ENCODE measurements around the gene ULK4.
"Not testable (repeated sequence)": the region's sequence is repeated elsewhere in the genome, so short reads cannot be mapped to it uniquely, and the experiment has no call there.

The ULK4 gene

DNA sequence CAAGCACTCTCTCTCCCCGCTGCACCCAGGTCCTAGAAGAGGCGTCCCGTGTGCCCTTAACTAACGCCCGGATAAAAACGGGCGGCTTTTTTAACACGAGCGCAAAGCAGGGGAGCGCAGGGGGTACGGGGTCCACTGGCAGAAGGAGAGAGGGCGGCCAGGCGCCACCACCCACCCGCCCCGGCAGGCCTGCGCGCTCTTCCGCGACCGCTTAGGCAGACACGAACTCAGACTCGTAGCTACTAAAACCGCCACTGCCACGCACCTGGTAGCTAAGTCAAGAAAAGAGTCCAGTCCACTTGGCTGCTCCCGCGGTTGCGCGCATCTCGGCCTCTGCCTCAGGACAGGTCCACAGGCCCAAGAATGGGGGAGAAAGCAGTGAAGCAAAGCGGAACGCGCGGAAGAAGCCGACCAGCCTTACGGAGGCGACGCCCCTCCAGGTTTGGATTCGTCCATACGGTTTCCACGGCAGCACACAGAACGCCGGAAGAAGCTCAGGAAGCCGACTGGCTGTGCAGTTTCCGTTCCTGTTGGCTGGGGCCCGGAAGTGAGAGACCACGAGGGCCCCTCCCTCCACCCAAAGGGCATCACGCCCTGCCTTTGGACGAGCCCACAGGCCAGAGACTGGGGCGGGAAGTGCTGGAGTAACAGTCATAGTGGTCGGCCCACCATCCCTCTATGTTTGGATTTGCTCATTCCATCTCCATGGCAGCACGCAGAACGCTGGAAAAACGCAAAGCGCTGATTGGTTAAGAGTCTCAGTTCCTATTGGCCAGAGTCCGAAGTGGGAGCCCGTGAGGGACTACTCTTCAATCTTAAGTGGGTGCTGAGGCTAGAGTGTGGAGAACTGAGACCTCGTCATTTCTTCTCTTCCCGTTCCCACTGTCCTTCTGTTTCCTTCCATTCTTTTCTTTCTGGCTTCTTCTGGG, at the start of gene ULK4:
Gene ULK4, minus strand, starts transcription at position 353 of the 929 bp plus-strand sequence. CDS start 7,344 bp downstream, outside the sequence.
- peak; percentile 99 for DNase-seq

DNA sequence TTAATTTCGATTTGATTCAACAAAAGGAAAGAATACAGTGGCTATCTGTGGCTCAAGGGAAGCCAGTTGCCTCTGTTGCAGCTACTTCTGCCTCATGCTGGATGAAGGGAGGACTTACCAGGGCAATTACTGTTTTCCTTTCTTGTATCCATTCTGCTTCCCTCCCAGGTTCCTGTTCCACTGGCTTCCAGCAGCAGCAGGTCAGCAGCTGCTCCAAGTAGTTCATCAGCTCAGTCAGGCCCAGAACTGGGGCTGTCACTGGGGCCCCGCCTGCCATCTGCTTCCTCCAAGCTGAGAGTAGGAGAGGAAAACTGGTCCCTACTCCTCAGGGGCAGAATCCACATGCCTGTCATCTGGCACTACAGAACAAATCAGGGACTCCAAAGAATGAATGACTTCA, 48.6 kb upstream of the ULK4 start:
- DNase-seq: no peak

DNA sequence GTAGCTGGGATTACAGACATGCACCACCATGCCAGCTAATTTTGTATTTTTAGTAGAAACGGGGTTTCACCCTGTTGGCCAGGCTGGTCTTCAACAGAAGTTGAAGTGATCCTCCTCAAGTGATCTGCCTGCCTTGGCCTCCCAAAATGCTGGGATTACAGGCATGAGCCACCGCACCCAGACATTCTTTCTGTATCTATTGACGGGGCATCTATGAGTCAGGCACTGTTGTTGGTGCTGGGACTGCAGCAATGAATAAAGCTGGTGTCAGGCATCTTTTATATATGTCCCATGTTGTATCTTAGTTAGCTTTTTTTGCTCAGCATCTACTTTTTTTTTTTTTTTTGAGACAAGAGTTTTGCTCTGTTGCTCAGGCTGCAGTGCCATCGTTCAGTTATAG, 47.6 kb upstream of the ULK4 start:
- DNase-seq: no peak

DNA sequence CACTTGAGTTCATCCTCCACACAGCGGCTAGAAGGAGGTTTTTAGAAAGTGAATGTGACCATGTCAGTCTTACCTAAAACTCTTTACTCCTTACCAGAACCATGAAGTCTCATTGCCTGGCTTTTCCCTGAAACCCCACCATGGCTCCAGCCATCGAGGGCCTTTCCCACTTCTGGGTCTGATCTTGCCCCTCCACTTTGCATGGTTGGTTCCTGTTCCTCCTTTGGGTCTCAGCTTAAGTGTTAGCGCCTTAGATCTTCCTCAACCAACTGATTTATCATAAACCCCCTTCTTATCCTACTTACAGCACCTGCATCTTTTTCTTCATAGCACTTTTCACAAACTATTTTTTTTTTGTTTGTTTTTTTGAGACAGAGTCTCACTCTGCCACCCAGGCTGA, 45.9 kb upstream of the ULK4 start:
- DNase-seq: no peak

DNA sequence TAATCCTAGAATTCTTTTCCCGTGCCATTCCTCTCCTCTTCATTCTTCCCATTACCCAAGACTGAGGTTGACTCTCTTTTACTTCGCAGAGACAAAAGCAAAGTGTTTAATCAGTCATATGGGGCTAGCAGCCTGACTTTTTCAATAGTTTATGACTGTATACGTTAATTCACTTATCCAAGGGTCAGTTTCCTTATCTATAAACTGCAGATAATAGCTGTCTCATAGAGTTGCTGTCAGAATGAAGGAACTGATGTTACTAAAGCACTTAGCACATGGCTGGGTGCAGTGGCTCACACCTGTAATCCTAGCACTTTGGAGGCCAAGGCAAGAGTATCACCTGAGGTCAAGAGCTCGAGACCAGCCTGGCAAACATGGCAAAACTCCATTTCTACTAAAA, 43.5 kb upstream of the ULK4 start:
- peak; percentile 65 for DNase-seq

DNA sequence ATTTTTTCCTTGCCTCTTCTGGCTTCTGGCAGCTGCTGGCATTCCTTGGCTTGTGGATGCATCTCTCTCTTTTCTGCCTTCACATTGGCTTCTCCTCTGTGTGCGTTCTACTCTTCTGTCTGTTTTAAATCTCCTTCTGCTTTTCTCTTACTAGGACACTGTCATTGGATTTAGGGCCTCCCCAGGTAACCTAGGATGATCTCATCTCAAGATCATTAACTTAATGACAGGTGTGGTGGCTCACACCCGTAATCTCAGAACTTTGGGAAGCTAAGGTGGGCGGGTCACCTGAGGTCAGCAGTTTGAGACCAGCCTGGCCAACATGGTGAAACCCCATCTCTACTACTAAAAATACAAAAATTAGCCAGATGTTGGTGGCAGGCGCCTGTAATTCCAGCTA, 40.9 kb upstream of the ULK4 start:
- DNase-seq: no peak

DNA sequence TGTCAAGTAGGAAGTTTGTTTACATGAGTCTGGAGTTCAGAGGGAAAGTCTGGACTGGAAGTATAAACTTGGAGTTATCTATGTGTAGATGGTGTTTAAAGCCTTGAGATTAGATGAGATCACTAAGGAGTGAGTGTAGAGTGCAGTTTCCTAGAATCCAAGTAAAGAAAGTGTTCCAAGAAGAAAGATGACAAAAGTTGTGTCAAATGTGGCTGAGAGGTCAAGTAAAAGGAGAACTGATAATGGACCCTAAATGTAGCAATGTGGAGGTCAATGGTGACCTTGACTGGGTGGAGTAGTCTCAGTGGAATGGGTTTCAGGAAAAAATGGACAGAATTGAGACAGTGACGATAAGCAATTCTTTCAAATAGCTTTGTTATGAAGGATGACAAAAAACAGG, 39.9 kb upstream of the ULK4 start:
- no peak for DNase-seq

DNA sequence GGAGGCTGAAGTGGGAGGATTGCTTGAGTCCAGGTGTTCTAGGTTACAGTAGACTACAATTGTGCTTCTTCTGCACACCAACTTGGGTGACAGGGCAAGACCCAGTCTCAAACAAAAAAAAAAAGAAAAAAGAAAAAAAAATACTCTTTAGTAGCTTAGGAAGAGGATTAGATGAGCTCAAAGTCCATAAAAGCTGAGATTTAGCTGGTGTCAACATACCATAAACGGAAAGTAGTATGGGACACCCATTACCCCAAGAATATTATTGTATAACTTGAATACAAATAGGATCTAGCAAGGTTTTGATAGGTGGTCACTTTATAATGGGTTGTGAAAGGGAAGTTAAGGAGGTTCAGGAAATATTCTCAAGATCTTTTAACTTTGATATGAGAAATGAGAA, 38.0 kb upstream of the ULK4 start:
- DNase-seq: no peak

DNA sequence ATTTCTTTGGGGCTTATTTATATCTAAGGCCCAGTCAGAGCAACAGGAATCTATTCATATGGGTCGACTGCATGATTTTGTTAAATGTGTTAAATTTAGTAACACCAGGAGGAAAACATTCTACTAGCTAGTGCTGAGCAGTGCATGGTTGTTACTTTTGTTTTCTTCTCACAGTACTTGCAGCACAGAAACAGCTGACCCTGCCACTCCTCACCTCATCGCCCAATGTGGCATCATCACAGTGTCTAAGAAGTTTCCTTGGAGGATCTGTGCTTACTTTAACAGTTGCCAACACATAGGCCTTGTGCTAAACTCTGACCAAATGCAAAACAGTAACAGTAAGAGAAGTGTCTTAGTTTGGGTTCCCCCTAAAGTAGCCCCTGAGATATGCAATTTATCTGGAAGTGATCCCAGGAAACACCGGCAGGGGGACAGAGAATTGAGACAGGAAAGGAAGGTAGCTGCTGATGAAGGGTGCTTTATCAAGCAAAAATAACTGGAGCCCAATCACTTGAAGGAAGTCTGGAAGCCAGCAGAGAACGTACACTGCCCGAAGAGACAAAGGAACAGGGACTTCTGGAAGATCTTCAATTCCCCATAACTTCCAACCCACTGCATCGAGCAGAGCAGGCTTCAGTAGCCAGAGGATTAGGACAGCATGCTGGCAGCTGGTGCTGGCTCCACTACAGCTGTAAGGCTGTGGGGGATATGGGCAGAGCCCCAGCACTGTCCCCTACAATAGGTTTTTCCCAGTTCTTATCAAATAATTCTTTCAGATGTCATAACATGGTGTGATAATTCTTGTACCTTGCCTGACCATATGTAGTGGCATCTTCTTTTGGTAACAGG, 36.0 kb upstream of the ULK4 start:
- peak; percentile 46 for DNase-seq

DNA sequence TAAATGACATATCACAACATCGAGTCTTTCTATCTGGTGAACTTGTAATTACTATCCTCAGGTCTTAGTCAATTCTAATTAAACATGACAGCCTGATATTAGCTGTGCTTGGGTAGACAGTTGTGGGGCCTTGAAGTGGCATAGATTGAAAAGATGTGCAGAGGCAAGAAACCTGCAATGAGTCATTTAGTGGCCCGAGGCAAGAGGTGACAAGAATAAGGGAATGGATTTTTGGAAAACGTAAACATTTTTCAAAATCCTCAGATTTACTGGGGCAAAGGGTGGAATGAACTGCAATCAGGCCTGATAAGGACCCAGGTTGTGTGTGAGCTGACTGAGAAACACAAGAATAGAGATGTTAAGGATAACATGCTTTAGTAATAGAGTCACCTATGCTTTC, 29.5 kb upstream of the ULK4 start:
- DNase-seq: no peak

DNA sequence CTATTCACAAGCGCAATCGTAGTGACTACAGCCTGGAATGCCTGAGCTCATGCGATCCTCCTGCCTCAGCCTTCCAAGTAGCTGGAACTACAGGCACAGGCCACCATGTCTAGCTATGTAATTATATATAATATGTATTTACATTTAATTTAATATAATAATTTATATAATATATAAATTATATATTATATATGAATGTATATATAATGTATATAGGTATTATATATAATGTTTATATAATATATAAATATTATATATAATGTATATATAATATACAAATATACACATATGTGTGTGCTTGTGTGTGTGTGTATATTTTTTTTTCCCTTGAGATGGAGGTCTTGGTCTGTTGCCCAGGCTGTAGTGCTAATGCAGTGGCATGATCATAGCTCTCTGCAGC, 27.6 kb upstream of the ULK4 start:
- no peak for DNase-seq

DNA sequence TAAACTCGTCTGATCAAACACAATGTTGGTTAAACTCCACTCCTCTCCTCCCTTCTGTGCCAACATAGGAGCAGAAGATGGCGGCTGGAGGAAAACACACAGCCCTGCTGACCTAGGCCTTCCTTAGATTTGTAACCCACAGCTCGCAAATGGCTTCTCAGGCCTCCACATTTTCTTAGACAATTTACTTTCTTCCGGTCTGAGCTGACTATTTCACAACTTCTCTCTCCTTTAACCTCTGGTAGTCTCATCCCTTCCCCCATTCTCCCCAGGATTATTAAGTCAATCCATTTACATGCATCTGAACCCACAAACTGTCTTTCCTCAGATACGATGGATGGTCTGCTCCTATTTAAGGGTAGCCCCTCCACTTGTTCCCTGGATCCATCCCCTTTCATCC, 25.7 kb upstream of the ULK4 start:
- DNase-seq: no peak

DNA sequence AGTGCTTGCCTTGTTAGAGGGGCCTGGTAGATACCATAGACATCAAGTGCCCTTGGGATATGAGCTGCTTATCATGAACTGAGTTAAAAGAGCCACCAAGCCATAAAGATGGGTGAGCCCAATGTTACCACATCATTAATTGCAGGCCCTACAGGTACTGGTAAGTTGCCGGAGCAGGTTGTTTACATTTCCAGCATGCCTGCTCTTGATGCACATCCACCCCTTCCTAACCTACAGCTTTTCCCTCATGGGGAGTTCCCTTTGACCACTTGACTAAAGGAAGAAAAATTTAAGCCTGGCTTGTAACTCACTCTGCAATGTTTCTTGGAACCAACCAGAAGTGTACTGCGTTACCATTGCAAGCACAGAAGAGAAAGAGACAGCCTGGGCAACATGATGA, 24.7 kb upstream of the ULK4 start:
- no peak for DNase-seq

DNA sequence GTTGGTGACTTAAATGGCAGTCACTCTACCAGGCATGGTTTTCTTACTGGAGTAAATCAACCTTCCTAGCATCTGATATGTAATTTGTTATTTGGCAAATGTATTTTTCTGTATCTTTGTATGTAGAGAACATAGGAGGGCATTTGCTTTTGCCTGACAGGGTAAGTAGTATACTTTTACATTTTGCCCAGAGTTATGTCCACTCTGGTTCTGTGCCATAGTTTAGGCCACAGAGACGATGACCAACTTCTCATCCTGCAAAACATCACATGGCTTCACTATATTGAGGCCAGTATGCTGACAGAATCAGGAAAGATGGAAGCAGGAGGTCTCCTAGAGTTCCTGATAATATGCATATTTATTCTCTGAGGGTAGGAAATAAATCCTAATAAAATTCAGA, 23.1 kb upstream of the ULK4 start:
- DNase-seq: no peak

DNA sequence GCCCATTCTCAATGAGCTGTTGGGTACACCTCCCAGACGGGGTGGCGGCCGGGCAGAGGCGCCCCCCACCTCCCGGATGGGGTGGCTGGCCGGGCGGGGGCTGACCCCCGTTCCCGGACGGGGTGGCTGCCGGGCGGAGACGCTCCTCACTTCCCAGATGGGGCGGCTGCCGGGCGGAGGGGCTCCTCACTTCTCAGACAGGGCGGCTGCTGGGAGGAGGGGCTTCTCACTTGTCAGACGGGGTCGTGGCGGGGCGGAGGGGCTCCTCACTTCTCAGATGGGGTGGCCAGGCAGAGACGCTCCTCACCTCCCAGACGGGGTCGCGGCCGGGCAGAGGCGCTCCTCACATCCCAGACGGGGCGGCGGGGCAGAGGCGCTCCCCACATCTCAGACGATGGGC, 21.2 kb upstream of the ULK4 start:
- DNase-seq: not testable (repeated sequence)

DNA sequence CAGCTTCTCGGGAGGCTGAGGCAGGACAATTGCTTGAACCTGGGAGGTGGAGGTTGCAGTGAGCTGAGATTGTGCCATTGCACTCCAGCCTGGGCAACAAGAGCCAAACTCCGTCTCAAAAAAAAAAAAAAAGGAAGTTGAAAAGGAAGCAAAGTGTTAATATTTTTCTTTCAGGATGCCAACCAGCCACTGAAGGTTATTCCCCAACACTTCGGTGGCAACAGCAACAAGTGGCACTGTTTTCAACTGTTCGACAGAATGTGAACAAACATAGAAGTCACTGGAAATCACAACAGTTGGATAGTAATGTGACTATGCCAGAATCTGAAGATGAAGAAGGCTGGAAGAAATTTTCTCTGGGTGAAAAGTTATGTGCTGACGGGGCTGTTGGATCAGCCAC, 15.5 kb upstream of the ULK4 start:
- not testable (repeated sequence) for DNase-seq

DNA sequence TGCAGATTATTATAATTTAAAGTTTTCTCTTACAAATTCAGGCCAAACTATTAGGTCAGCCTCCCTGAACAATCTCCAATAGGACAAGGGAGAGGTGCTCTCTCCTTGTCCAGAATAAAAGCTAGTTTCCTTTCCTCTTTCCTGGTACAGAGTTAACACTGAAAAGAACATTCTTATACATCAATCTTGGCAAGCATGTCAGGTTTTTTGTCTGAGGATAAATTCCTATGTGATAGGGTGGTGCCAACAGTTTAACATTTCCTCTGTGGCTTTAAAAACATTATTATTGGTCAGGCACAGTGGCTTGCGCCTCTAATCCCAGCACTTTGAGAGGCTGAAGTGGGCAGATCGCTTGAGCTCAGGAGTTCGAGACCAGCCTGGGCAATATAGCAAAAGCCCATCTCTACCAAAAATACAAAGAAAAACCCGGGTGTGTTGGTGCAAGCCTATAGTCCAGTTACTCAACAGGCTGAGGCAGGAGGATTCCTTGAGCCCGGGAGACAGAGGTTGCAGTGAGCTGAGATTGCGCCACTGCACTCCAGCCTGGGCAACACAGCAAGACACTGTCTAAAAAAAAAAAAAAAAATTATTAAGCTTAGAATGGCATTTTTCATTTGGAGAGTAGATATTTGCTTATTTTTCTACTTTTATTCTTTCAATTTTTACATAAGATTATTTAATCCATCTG, 13.7 kb upstream of the ULK4 start:
- DNase-seq: no peak

DNA sequence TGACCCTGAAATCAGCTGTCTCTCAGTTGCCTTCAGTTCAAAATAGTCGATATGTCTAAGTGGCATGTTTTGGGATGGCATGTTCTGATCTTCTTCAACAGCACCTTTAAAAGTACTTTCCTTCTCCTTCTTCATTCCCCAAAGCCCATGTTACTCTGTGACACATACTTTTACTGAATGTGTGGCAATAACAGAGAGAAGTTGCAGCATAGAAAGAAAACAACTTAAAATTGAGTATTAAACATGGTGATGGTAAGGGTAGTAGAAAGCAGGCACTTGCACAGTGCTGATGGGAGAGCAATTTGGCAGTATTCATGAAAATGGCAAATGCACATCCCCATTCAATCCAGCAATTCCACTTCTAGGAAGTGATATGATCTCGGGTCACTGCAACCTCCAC, 12.3 kb upstream of the ULK4 start:
- no peak for DNase-seq

DNA sequence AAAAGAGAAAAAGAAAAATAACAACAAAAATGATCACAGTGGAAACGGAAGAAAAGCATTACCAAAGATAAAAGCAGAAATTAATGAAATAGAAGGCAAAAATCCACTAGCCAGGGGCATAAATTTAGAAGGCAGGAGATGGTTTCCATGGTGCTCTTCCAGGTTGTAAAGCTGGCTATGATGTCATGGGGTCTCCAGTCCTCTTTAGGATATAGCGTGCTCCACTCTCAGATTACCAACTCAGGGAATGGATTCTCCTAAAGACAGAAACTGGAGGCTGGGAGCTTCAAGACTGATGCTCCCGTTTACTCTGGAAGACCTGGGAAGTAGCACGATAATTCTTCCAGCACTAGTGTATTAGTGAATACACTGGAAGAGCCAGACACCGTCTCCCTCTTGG, 10.9 kb upstream of the ULK4 start:
- no peak for DNase-seq

DNA sequence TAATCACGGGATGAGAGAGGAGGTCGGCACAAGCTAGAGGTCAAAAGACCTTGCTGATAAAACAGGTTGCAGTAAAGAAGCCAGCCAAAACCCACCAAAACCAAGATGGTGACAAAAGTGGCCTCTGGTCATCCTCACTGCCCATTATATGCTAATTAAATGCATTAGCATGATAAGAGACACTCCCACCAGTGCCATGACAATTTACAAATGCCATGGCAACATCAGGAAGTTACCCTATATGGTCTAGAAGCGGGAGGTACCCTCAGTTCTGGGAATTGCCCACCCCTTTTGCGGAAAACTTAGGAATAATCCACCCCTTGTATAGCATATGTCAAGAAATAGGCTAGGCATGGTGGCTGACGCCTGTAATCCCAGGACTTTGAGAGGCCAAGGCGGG, 4.3 kb upstream of the ULK4 start:
- no peak for DNase-seq

DNA sequence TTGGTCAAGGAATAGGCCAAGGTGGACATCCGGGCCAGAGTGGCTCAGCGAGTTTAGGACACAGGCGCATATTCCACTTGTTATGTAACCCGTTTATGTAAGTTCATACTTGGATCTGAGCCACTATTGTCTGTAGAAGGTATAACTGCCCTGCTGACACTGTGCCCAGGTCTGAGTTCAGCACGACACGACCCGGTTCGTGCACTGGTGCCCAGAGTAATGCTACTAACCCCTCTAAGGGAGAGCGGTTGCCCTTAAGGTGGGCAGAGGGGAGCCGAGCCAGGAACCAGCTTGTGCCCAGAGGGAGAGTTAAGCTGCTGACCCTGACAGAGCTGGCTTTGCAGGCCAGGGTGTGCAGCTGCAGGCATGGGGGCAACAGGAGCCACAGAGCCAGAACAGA, 1.9 kb upstream of the ULK4 start:
- DNase-seq: no peak

DNA sequence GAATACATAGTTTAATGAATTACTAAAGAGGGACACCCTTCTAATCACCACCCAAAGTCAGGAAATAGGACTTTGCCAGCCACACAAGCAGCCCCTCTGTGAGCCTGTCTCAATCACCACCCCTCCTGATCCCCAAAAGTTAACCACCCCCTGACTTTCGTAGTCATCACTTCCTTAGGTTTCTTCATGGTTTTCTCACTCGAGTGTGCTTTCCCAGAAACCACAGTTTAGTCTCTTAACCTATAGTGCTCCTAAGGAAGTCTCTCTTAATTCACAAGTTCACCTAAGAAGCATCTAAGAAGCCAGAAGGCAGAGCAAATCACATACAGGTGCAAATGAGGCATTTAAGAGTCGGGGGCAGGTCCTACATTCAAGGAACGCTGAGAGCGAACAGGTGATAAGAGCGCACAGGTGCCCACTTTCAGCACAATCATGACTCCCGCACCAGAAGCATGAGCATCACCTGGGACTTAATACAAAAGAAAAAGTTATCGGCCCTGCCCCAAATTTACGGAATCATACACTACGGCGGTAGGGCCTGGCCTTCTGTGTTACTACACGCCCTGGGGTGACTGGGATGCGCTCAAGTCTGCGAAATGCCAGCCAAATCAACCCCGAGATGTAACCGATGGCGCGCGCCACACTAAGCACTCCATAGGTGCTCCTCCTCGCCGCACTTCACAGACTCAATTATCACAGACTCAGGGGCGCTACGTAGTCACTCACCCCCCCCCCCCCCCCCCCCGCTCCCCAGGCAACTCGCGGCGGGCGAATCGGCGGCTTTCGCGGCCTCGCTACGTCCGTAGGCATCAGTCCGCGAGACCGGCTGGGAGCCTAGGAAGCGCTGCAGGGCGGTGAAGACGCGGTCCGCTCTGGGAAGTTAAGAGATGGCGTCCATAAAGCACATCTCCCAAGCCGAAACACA, 815 bp downstream of the ULK4 start:
- DNase-seq: peak; percentile 76

Measured in hematopoietic multipotent progenitor cell treated with erythropoietin and hydrocortisone succinate and interleukin-3 and kit ligand, for 6 days (in vitro differentiated cells).